Karpas-422 (cell line): ENCODE data around the gene TPGS2. TPM values are rescaled to one million over a fixed set of nuclear protein-coding genes. Genes with fewer than 3 reads are reported as not detected.

Experiments
- DNase-seq: peaks from one replicate; pipeline ENCODE4 v3.0.0-alpha.2; 2015
- H2AFZ ChIP-seq: fragments of 200-600 bp; sonication (generic); 2 replicates; pipeline ENCODE4 v1.6.1; 2014; ENCODE audit warnings: antibody characterized with exemption, low read length, mixed read lengths
- H3K27ac ChIP-seq: fragments of 200-600 bp; sonication (generic); 2 replicates; pipeline ENCODE4 v1.5.1; 2014; ENCODE audit warnings: mild to moderate bottlenecking, low read length, moderate library complexity
- H3K27me3 ChIP-seq: fragments of 200-600 bp; sonication (generic); 2 replicates; pipeline ENCODE4 v1.6.1; 2014; ENCODE audit warnings: low read length, mixed read lengths
- H3K36me3 ChIP-seq: fragments of 200-600 bp; sonication (generic); 2 replicates; pipeline ENCODE4 v1.6.1; 2014; ENCODE audit warnings: low read length, mixed read lengths; ENCODE audit not compliant: insufficient read depth
- H3K4me1 ChIP-seq: fragments of 200-600 bp; sonication (generic); 2 replicates; pipeline ENCODE4 v1.6.1; 2014; ENCODE audit warnings: mild to moderate bottlenecking, low read length, mixed read lengths
- H3K4me2 ChIP-seq: fragments of 200-600 bp; sonication (generic); 2 replicates; pipeline ENCODE4 v1.6.1; 2014; ENCODE audit warnings: low read length, low read depth, mild to moderate bottlenecking; ENCODE audit not compliant: poor library complexity, severe bottlenecking
- H3K4me3 ChIP-seq: fragments of 200-600 bp; sonication (generic); 2 replicates; pipeline ENCODE4 v1.5.1; 2014; ENCODE audit warnings: mild to moderate bottlenecking, antibody characterized with exemption, low read length, mixed read lengths
- H3K79me2 ChIP-seq: fragments of 200-600 bp; sonication (generic); 2 replicates; pipeline ENCODE4 v1.6.1; 2014; ENCODE audit warnings: mild to moderate bottlenecking, low read length, mixed read lengths
- H3K9ac ChIP-seq: fragments of 200-600 bp; sonication (generic); 2 replicates; pipeline ENCODE4 v1.6.0; 2014; ENCODE audit warnings: low read length
- H3K9me2 ChIP-seq: fragments of 200-600 bp; sonication (generic), shearing (Covaris generic); replicated peaks from 2 replicates; pipeline ENCODE4 v1.6.0; 2014; ENCODE audit warnings: mild to moderate bottlenecking, low read length, moderate library complexity; ENCODE audit not compliant: insufficient read depth
- H3K9me3 ChIP-seq: fragments of 300-700, 200-600 bp; sonication (generic); 2 replicates; pipeline ENCODE4 v1.6.1; 2014; ENCODE audit warnings: low read length, mixed read lengths
- H4K20me1 ChIP-seq: fragments of 200-600 bp; sonication (generic); 2 replicates; pipeline ENCODE4 v1.6.1; 2014; ENCODE audit warnings: mild to moderate bottlenecking, antibody characterized with exemption, low read length, low read depth; ENCODE audit not compliant: insufficient read depth
- total RNA-seq: library from RNA; depleted of rRNA; stranded (reverse); fragments of >200 nt; shearing (Covaris generic); gene quantifications from 2 replicates; pipeline ENCODE4 v1.2.3, GENCODE V29; 2014; ENCODE audit warnings: low replicate concordance

TPGS2 gene
- total RNA-seq, 1 experiment from 2014 or later = 160 TPM

DNA sequence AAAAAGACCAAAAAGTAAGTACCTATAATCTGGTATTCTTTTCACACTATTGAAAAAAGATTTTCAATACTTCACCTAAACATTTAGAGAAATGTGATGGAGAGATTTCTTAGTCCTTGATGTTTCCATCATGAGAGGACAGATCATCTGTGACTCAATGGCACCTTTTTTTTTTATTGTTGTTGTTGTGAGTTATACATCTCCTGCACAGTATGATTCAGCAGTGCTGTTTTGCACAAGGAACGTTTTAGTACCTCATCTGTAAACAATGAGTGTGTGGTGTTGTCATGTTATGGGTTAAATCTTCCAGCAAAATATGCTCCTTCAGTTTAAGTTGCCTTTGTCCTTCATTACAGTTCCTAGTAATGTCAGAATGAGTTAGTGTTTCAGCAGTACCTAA lies 2.3 kb upstream of the TPGS2 start:
- Histone ChIP-seq H3K9ac (0 out of 2 replicates have a peak overlapping the region, but pooled peaks have one; percentile 7), H3K4me2 (peak overlapping the region; percentile 85), H3K79me2 (peaks cover 56% of the 10 kb centered on the region), H3K4me1 (peaks cover 44% of the 10 kb centered on the region), H3K4me3 (peak overlapping the region; percentile 81; the same call in 1 of the 2 replicates), H3K9me3 (no peaks in the 10 kb centered on the region), H3K27me3 (no peaks in the 10 kb centered on the region), H2AFZ (no peak overlapping the region), H4K20me1 (no peaks in the 10 kb centered on the region), H3K36me3 (peaks cover 4% of the 10 kb centered on the region; the same call in 1 of the 2 replicates), H3K27ac (peak overlapping the region; percentile 27; the same call in 1 of the 2 replicates), H3K9me2 (no peaks in the 10 kb centered on the region)
- DNase-seq = peak; percentile 6

DNA sequence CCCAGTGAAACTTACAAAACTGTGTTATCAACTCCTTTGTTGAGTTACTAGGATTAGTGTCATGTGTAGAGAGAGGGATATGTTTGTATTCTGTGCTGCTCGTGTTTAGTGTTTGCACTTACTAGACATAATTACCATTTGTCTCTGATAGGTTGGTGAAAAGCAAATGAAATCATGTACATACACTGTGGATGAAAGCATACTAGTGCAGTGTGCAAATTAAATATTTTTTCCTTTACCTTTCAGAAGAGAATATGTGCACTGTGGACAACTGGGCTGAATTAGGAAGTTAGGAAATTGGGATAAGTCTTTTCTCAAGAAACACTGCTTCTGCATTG lies 1.3 kb upstream of the TPGS2 start:
- no peaks in the 10 kb centered on the region for H4K20me1 ChIP-seq
- no peak for DNase-seq
- H3K36me3 ChIP-seq = peaks cover 7% of the 10 kb centered on the region; the same call in 1 of the 2 replicates
- H2AFZ ChIP-seq = 0 out of 2 replicates have a peak overlapping the region, but pooled peaks have one; percentile 2
- peak overlapping the region; percentile 85 for H3K4me2 ChIP-seq
- H3K9ac ChIP-seq = peak overlapping the region; percentile 86
- H3K27ac ChIP-seq = peak overlapping the region; percentile 69
- H3K4me3 ChIP-seq = peak overlapping the region; percentile 81
- H3K79me2 ChIP-seq = peaks cover 66% of the 10 kb centered on the region
- H3K4me1 ChIP-seq = peaks cover 44% of the 10 kb centered on the region
- no peaks in the 10 kb centered on the region for H3K27me3 ChIP-seq
- no peaks in the 10 kb centered on the region for H3K9me2 ChIP-seq
- H3K9me3 ChIP-seq = no peaks in the 10 kb centered on the region

DNA sequence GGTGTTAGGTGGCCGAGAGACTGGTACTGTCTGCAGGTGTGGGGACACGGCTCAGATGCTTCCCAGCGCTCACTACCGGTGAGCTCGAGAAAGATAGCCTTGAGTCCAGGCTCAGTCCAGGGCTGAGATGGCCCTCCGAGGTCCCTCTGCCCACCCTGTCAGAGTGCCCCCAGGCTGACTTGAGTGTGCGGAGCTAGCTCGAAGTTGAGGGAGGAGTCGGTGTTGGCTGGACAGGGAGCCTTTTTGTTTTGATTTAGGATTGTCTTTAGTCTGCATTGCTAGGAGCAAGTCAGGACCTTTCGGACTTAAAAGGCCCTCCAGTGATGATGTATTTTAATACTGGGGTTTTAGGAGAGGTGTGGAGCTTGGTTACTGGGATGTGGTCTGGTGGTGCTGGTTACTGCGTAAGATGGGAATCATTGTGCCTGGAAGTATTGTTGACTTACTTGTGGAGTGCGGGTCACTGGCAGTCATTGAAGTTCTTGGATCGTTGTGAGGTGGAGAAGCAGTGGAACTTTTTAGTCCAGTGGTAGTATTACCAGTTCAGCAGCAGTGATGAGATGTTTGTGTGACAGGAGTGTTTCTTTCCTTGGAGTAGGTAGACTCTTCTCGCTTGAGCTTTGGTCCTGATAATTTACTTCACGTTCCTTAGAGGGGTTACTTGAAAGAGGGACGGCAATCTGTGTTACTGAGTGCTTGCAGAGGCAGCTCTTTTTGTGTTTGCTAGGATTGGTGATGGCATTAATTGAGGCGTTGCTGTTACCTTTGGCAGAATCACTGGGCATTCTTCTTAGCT lies 758 bp upstream of the TPGS2 start:
- no peaks in the 10 kb centered on the region for H3K9me2 ChIP-seq
- peak overlapping the region; percentile 86 for H3K9ac ChIP-seq
- DNase-seq = peak; percentile 48
- peaks cover 11% of the 10 kb centered on the region; the same call in 1 of the 2 replicates for H3K36me3 ChIP-seq
- peaks cover 71% of the 10 kb centered on the region for H3K79me2 ChIP-seq
- no peaks in the 10 kb centered on the region for H4K20me1 ChIP-seq
- no peaks in the 10 kb centered on the region for H3K9me3 ChIP-seq
- no peaks in the 10 kb centered on the region for H3K27me3 ChIP-seq
- peak overlapping the region; percentile 53 for H2AFZ ChIP-seq
- H3K4me2 ChIP-seq = peak overlapping the region; percentile 85
- peak overlapping the region; percentile 81 for H3K4me3 ChIP-seq
- peak overlapping the region; percentile 69 for H3K27ac ChIP-seq
- peaks cover 44% of the 10 kb centered on the region for H3K4me1 ChIP-seq

DNA sequence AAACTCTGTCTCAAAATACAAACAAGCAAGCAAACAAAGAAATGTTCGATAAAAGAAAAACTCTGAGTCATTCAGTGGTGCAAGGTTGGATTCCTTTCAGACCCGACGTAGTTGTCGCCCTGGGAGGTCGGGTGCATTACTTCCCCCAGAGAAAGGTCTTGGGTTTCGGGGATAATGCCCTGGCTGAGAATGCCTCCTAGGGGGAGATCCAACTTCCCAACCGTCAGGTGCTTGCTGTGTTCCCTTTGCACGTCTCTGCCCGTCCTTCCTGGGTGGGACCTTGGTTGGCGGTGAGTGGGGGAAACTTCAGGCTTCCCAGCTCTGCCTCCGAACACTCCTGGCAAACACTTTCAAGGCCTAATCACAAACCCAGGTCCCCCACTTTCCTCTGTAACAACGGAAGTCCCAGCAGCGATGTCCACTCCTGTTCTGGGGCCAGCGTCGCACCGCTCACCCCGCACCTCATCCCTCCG lies 609 bp downstream of the TPGS2 start:
- no peaks in the 10 kb centered on the region for H3K9me3 ChIP-seq
- H3K27me3 ChIP-seq = no peaks in the 10 kb centered on the region
- peaks cover 21% of the 10 kb centered on the region; the same call in 1 of the 2 replicates for H3K36me3 ChIP-seq
- peak overlapping the region; percentile 85 for H3K4me2 ChIP-seq
- no peaks in the 10 kb centered on the region for H3K9me2 ChIP-seq
- H3K4me3 ChIP-seq = peak overlapping the region; percentile 81
- H3K4me1 ChIP-seq = peaks cover 37% of the 10 kb centered on the region
- DNase-seq = peak; percentile 63
- H3K9ac ChIP-seq = peak overlapping the region; percentile 86
- no peaks in the 10 kb centered on the region for H4K20me1 ChIP-seq
- H2AFZ ChIP-seq = peak overlapping the region; percentile 73; the same call in 1 of the 2 replicates
- H3K79me2 ChIP-seq = peaks cover 81% of the 10 kb centered on the region
- peak overlapping the region; percentile 69 for H3K27ac ChIP-seq

DNA sequence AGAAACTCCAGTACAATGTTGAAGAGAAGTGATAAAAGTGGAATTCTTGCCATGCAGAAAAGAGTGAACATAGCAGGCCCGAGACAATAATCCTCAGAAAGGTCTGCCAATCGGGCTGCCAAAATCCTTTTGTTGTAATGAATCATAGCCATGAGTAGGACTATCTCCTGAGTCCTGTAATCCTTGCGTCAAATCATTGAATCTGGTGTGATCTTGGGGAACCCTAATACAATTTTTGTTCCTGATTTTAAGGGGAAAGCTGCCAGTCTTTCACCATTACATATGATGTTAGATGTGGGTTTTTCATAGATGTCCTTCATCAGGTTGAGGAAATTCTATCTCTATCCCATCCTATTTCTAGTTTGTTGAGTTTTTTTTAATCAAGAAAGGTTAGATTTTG lies 2.2 kb downstream of the TPGS2 start:
- Histone ChIP-seq H3K9ac (no peak overlapping the region), H3K27ac (no peak overlapping the region), H3K79me2 (peaks cover 88% of the 10 kb centered on the region), H4K20me1 (no peaks in the 10 kb centered on the region), H3K4me1 (peaks cover 27% of the 10 kb centered on the region), H3K4me3 (no peak overlapping the region), H2AFZ (no peak overlapping the region), H3K4me2 (no peak overlapping the region), H3K9me3 (no peaks in the 10 kb centered on the region), H3K36me3 (peaks cover 21% of the 10 kb centered on the region; the same call in 1 of the 2 replicates), H3K9me2 (no peaks in the 10 kb centered on the region), H3K27me3 (no peaks in the 10 kb centered on the region)
- DNase-seq = no peak

DNA sequence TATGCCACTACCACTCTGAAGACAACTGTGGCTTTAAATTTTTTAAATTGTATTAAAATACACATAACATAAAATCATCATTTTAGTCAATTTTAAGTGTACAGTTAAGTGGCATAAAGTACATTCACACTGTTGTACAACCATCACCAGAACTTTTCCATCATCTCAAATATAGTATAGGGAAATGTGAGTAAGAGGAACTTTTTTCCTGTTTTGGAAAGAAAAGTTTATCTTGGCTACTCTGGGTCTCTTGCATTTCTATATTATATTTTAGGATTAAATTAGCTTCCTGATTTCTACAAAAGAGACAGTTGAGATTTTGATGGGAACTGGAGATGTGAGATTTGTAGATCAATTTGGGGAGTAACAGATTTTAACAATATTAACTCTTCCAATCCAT lies 3.3 kb downstream of the TPGS2 start:
- H4K20me1 ChIP-seq = no peaks in the 10 kb centered on the region
- no peak for DNase-seq
- peaks cover 88% of the 10 kb centered on the region for H3K79me2 ChIP-seq
- H3K4me2 ChIP-seq = no peak overlapping the region
- no peak overlapping the region for H3K9ac ChIP-seq
- H3K9me3 ChIP-seq = no peaks in the 10 kb centered on the region
- no peaks in the 10 kb centered on the region for H3K27me3 ChIP-seq
- peaks cover 21% of the 10 kb centered on the region; the same call in 1 of the 2 replicates for H3K36me3 ChIP-seq
- H3K27ac ChIP-seq = no peak overlapping the region
- no peak overlapping the region for H3K4me3 ChIP-seq
- no peak overlapping the region for H2AFZ ChIP-seq
- no peaks in the 10 kb centered on the region for H3K9me2 ChIP-seq
- H3K4me1 ChIP-seq = peaks cover 17% of the 10 kb centered on the region

DNA sequence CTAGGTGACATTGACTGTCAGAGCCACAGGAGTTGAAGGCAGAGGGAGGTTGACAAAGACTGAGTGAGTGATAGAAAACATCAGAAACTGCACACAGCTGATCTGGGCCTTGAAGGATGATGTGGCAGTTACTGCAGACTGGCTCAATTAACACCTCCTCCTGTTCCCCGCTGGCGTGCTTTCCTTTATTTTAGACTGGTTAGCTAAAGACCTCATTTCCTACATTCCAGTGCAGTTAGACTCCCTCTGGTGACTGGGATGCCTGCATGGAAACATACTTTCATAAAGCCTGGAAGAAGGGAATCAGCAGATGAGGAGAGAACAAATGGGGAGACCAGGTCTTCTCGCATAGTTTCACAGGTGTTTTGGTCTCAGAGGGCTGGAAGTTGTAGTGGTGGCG lies 7.1 kb downstream of the TPGS2 start:
- Histone ChIP-seq H2AFZ (no peak overlapping the region), H4K20me1 (no peaks in the 10 kb centered on the region), H3K36me3 (peaks cover 21% of the 10 kb centered on the region; the same call in 1 of the 2 replicates), H3K27ac (no peak overlapping the region), H3K79me2 (peaks cover 64% of the 10 kb centered on the region), H3K9me3 (no peaks in the 10 kb centered on the region), H3K4me2 (no peak overlapping the region), H3K9ac (no peak overlapping the region), H3K9me2 (no peaks in the 10 kb centered on the region), H3K4me1 (no peaks in the 10 kb centered on the region), H3K27me3 (no peaks in the 10 kb centered on the region), H3K4me3 (no peak overlapping the region)
- DNase-seq = no peak

DNA sequence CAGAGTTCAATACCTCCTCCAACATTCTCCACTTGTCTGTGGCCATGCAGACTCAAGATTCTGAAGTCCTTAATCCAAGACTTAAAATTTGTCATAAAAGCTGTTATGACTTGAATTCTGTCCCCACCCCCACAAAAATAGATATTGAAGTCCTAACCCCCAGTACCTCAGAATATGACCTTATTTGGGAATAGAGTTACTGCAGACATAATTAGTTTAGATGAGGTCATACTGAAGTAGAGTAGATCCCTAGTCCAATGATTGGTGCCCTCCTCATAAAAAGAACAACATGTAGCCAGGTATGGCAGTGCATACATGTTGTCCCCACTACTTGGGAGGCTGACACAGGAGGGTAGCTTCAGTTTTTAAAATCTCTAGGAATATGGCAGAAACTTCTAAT lies 9.2 kb downstream of the TPGS2 start:
- Histone ChIP-seq H4K20me1 (no peaks in the 10 kb centered on the region), H3K4me3 (no peak overlapping the region), H2AFZ (no peak overlapping the region), H3K79me2 (peaks cover 44% of the 10 kb centered on the region), H3K27ac (no peak overlapping the region), H3K9me3 (no peaks in the 10 kb centered on the region), H3K36me3 (peaks cover 15% of the 10 kb centered on the region; the same call in 1 of the 2 replicates), H3K4me2 (no peak overlapping the region), H3K4me1 (no peaks in the 10 kb centered on the region), H3K9ac (no peak overlapping the region), H3K27me3 (no peaks in the 10 kb centered on the region), H3K9me2 (no peaks in the 10 kb centered on the region)
- DNase-seq = no peak
